Left renal pelvis (tissue), 4 donors: ENCODE data around the gene ZNF37A. TPM values are rescaled to one million over a fixed set of nuclear protein-coding genes. Genes with fewer than 3 reads are reported as not detected.
"Not testable (repeated sequence)": the region's sequence is repeated elsewhere in the genome, so short reads cannot be mapped to it uniquely, and the experiment has no call there.

Experiments
- DNase-seq, 4 donors: peaks; one replicate each; pipeline ENCODE4 v3.0.0-alpha.2; 2013; ENCODE audit warnings: low read depth in 4 of 4, low spot score in 3 of 4
- polyA plus RNA-seq, 4 donors: library from polyadenylated mRNA; unstranded; fragments of 120-200 nt; gene quantifications; one replicate each; pipeline ENCODE4 v1.2.1, GENCODE V29; 2013; ENCODE audit not compliant: insufficient read length in 4 of 4

The ZNF37A gene
- polyA plus RNA-seq, 4 donors, result 18.8 to 20.9 (median 20.3) TPM

GRCh38 chr10:38146579-38147333 lies 52.6 kb downstream of the ZNF37A start:
- DNase-seq, result no peak

- DNase-seq, result no peak
Measured at GRCh38 chr10:38147686-38148085, 53.5 kb downstream of the ZNF37A start.

- not testable (repeated sequence) for DNase-seq
Measured at GRCh38 chr10:38150891-38151463, 56.8 kb downstream of the ZNF37A start.

- DNase-seq, result no peak
Measured at GRCh38 chr10:38156416-38157269, 62.5 kb downstream of the ZNF37A start.

- DNase-seq, result no peak
Measured at GRCh38 chr10:38157270-38157685, 63.1 kb downstream of the ZNF37A start.

GRCh38 chr10:38159004-38159403 lies 64.9 kb downstream of the ZNF37A start:
- no peak for DNase-seq

- no peak for DNase-seq
Measured at GRCh38 chr10:38163617-38164016, 69.5 kb downstream of the ZNF37A start.

GRCh38 chr10:38174336-38174735 lies 80.2 kb downstream of the ZNF37A start:
- DNase-seq, result no peak

- no peak for DNase-seq
Measured at GRCh38 chr10:38184477-38184876, 90.3 kb downstream of the ZNF37A start.

Other genes with a start within 250 kb of the ZNF37A start
- 10 to 100 TPM; 28.2 to 39.3 (median 35.0) TPM for gene ZNF248, start 236.7 kb upstream of the ZNF37A start, polyA plus RNA-seq
- 10 to 100 TPM; 13.3 to 22.8 (median 16.8) TPM for gene ZNF25, start 117.7 kb upstream of the ZNF37A start, polyA plus RNA-seq
- 10 to 100 TPM; 37.6 to 51.0 (median 47.3) TPM for gene ZNF33A, start 83.7 kb upstream of the ZNF37A start, polyA plus RNA-seq